NCI-H2171 (cell line): Measurements from ENCODE around the gene TFPI.
"Not testable (repeated sequence)": the region's sequence is repeated elsewhere in the genome, so short reads cannot be mapped to it uniquely, and the experiment has no call there.

Experiments used
- DNase-seq: peaks from one replicate; lab custom pipeline; 2025; lab: John Stamatoyannopoulos, UW

Gene TFPI

GRCh38 chr2:187554011-187554703 lies at the start of gene TFPI:
TFPI (minus strand) TSS chr2:187554435; CDS start chr2:187503768, 50,667 bp downstream.
- DNase-seq = no peak

DNA sequence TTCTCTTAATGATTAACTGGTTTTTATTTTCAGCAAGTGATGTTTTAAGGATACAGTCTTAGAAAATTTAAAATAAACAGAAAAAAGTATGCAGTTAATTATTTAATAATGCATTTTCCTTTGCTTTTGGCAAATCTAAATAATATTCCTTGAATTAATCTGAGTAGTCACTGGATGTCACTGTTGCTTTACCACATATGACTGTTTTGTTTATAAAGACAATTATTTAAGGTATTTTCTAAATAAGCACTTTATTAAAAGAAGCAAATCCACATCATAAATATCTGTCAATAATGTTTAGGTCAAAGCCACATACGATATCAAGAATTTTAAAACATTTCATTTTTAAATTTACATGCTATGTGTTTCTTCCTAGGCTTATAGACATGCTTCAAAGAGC lies 40.6 kb upstream of the TFPI start:
- no peak for DNase-seq

- no peak for DNase-seq
Measured at GRCh38 chr2:187593697-187594096, 39.5 kb upstream of the TFPI start.

DNA sequence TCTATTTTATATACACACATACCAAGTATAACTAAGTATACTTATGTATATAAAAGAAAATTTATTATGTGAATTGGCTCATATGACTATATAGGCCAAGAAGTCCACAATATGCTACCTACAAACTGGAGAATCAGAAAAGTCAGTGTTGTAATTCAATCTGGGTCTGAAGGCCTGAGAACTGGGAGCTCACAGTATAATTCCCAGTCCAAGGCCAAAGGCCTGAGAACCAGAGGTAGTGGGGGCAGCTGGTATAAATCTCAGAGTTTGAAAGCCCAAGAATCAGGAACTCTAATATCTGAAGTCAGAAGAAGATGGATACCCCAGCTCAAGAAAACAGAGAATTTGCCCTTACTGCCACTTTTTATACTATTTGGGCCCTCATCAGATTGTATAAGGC lies 38.9 kb upstream of the TFPI start:
- DNase-seq = no peak

GRCh38 chr2:187590175-187590574 lies 35.9 kb upstream of the TFPI start:
- DNase-seq = no peak

GRCh38 chr2:187586011-187586641 lies 31.9 kb upstream of the TFPI start:
- DNase-seq = no peak

DNA sequence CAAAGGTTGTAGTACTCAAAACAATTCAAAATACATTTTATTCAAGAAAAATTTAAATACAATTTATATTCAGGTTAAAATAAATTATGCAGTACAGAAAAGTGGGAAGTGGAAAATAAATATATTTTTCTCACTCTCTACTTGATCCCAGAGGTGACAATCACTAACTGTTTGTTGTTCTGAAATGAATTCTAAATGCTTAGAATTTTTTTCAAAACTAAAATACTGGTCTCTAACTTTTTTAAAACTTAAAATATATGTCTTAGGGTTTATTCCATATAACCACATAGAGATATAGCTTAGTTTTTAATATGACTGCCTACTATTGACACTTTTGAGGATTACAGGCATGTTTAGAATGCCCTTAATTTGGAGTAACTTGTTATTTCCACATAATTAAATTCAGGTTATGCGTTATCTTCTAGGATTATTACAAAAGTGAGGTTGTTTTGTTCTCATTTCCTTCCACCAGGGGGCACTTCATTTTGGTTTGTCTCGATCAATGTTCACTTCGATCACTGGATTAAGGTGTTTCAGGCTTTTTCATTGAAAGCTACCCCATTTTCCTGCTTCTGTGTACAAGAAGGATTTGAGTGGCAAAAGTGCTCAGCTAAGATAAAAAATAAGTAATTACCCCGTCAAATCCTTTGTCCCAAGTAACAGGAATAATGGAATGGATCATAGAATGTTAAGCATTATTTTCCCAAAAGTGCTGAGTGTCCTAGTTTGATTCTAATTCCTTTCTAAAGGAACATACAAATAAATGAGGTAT lies 27.1 kb upstream of the TFPI start:
- no peak for DNase-seq

DNA sequence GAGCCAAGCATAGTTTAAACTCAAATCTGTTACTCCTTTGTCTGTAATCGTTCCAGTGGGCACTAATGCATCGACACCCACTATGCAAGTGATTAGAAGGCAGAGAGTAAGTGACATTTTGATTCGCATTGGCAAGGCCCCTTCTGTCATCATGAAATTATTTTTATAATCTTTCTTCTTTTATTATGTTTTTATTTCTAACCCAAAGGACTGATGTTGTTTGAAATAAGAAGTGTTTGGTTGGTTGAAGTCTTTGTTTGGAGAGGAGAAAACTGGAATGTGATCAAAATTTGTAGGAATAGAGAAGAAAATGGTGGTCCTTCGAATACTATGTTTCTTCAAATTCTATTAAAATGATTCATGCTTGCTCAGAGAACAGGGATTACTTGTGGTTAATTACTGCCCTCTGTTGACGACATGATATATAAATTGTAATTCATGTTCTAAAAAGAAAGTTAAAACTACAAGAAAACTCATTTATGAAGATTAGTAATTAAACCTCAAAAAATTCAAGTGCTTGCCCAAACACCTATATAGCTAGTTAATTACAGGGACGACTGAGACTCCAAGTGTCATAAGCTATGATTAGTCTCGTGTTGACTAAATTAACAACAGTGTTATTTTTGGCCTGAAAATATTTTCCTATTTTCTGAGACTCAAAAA lies 26.4 kb upstream of the TFPI start:
- DNase-seq = peak; percentile 7

DNA sequence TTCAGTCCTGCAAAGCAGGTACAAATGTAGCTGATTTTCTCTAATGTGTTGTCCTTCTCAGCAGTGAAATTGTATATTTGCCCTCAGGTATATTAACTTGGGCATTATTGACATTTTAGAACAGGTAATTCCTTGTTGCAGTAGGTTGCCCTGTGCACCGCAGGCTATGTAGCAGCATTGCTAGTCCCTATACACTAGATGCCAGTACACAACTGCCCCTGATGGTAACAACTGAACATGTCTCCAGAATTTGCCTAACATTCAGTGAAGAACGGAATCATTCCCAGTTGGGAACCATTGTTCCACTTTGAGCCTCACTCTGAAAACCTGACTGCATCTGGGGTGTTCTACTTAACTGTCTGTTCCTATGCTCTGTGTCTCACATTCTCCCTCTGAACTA lies 23.1 kb upstream of the TFPI start:
- DNase-seq = no peak

GRCh38 chr2:187576906-187577305 lies 22.7 kb upstream of the TFPI start:
- no peak for DNase-seq

- DNase-seq = no peak
Measured at GRCh38 chr2:187575751-187576067, 21.5 kb upstream of the TFPI start.

DNA sequence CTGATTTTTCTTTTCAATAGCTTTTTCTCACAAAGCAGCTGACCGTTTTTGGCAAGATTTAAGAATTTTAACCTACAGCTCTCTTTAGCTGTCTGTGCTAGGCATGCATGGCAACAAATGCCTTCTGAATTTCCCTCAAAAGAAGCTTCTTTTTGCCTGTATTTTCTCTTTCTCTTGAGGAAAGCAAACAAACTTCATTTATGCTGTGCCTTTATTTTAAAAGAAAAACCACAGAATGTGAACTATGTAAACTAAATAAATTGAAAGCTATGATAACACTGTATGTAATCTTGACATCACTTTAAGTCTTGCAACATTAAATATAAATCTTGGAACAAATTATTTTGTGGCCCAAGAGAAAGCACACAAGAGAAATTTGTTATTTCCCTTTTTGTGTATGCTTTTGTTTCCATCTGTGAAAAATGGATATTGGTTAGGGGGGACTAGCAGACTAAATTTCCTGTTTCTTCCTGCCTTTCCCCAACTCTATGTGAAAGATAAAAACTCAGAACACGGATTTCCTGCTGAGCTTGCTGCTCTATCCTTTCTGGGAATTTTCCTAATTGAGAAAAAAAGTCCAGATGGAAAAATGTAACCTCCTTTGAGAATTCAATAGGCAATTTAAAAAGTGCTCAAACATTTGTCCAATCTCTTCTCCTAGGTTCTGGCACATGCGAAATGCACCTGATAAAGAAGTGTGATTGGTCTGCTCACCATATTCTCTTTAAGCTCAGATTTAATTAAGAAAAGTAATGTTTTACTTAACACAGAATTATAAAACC lies 20.9 kb upstream of the TFPI start:
- DNase-seq = no peak

- no peak for DNase-seq
Measured at GRCh38 chr2:187573722-187574121, 19.5 kb upstream of the TFPI start.

GRCh38 chr2:187571996-187572395 lies 17.8 kb upstream of the TFPI start:
- DNase-seq = not testable (repeated sequence)

- no peak for DNase-seq
Measured at GRCh38 chr2:187569571-187569970, 15.3 kb upstream of the TFPI start.

DNA sequence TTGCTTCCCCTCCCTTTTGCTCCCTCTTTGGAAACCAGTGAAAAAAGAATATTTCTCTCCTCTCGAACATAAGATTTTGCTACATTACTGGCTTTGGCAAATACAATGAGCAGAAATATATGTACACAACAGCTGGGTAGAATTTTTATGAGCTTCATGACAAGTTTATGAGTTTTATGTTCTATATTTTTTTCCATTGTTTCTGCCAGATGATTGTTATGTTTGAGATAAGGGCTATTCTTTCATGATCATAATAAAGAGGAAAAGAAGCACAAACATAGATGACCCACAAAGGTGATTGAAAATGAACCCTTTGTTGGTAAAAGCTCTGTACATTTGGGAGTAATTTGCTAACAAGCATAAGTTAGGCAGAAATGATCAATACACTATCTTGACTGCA lies 14.8 kb upstream of the TFPI start:
- no peak for DNase-seq

- DNase-seq = no peak
Measured at GRCh38 chr2:187567126-187567525, 12.9 kb upstream of the TFPI start.

DNA sequence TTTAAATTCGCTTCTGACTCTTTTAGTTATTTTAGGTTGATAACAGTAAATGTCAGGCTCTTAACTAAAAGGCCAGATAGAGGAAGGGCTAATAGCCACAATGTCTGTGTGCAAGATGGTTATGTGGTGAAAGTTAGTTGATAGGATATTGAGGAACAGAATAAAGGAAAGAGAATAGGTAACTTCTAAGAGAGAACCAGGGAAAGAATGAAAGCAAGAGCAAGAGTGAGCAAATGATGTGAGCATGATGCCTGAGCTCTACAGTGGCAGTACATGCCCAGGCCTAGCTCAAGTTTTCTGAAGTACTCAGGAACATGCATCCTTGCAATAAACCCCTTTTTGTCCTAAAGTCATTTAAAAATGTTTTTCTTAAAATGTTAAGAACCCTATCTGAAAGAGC lies 12.5 kb upstream of the TFPI start:
- DNase-seq = no peak

GRCh38 chr2:187566266-187566665 lies 12.0 kb upstream of the TFPI start:
- DNase-seq = no peak

DNA sequence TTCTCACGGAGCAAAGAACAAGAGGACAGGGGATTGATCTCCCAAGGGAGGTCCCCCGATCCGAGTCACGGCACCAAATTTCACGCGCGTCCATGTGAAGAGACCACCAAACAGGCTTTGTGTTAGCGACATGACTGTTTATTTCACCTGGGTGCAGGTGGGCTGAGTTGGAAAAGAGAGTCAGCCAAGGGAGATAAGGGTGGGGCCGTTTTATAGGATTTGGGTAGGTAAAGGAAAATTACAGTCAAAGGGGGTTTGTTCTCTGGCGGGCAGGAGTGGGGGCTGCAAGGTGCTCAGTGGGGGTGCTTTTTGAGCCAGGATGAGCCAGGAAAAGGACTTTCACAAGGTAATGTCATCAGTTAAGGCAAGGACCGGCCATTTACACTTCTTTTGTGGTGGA lies 11.4 kb upstream of the TFPI start:
- DNase-seq = not testable (repeated sequence)

DNA sequence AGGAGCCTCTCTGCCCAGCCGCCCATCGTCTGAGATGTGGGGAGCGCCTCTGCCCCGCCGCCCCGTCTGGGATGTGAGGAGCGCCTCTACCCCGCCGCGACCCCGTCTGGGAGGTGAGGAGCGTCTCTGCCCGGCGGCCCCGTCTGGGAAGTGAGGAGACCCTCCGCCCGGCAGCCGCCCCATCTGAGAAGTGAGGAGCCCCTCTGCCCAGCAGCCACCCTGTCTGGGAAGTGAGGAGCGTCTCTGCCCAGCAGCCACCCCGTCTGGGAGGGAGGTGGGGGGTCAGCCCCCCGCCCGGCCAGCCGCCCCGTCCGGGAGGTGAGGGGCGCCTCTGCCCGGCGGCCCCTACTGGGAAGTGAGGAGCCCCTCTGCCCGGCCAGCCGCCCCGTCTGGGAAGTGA lies 2.3 kb upstream of the TFPI start:
- not testable (repeated sequence) for DNase-seq

- no peak for DNase-seq
Measured at GRCh38 chr2:187554704-187555082, 458 bp upstream of the TFPI start.
